ENCODE data around the gene RDH8. TPM values are rescaled to one million over a fixed set of nuclear protein-coding genes. Genes with fewer than 3 reads are reported as not detected.

RDH8 gene
- polyA plus RNA-seq, 1 donor (not counting 4 experiments of a cell fraction or from before 2014, with no cell fraction given): not detected

- no peak overlapping the region for H3K4me3 ChIP-seq (ENCODE audit: control insufficient read depth in 2 of 3, extremely low read depth in 1 of 3, insufficient read depth in 2 of 3, low read depth in 1 of 3, low read length in 3 of 3)
- no peaks in the 10 kb centered on the region for H3K27me3 ChIP-seq (ENCODE audit: control insufficient read depth, extremely low read depth, insufficient read depth, low read length)
- no peak overlapping the region for H2AFZ ChIP-seq (ENCODE audit: control insufficient read depth, low read length)
- H3K9me1 ChIP-seq (ENCODE audit: control insufficient read depth, extremely low read depth, insufficient read depth, low read length): no peaks in the 10 kb centered on the region
- no peaks in the 10 kb centered on the region for H3K9me3 ChIP-seq (ENCODE audit: control insufficient read depth, low read depth, low read length)
- no peak for DNase-seq (ENCODE audit: low read depth, low spot score)
- H4K20me1 ChIP-seq (ENCODE audit: control insufficient read depth, extremely low read depth, insufficient read depth, low read length): no peaks in the 10 kb centered on the region
- dilution Hi-C loops (cut with MboI; ENCODE audit: extremely low pct_ligation_motif_present, low sequenced_read_pairs): no loop called here
- H3K79me2 ChIP-seq (ENCODE audit: control insufficient read depth, insufficient read depth, low read length): no peaks in the 10 kb centered on the region
- no peaks in the 10 kb centered on the region for H3K4me1 ChIP-seq (ENCODE audit: control insufficient read depth, extremely low read depth, insufficient read depth, low read length)
- no peak for FAIRE-seq
- H3K9ac ChIP-seq (ENCODE audit: control insufficient read depth, extremely low read depth, insufficient read depth, low read length): no peak overlapping the region
- no peak overlapping the region for H3K27ac ChIP-seq (ENCODE audit: control insufficient read depth, insufficient read depth, low read length)
- H3K36me3 ChIP-seq (ENCODE audit: control insufficient read depth in 2 of 2, extremely low read depth in 1 of 2, insufficient read depth in 2 of 2, low read length in 2 of 2): no peaks in the 10 kb centered on the region
- H3K4me2 ChIP-seq (ENCODE audit: control insufficient read depth, extremely low read depth, insufficient read depth, low read depth, low read length): no peak overlapping the region
- no peak for TF ChIP-seq EZH2 (IDR thresholded peaks at IDR 0.05; ENCODE audit: low read length)
- TF ChIP-seq CTCF (optimal IDR thresholded peaks at IDR 0.05 in 1 of 3, IDR thresholded peaks at IDR 0.05 in 1 of 3, conservative IDR thresholded peaks at IDR 0.05 in 1 of 3; ENCODE audit: extremely low read depth in 1 of 3, insufficient read depth in 2 of 3, low read length in 3 of 3): no peak
Measured at GRCh38 chr19:9970481-9970880, 42.8 kb upstream of the RDH8 start.

- Histone ChIP-seq H3K27ac (ENCODE audit: control insufficient read depth, insufficient read depth, low read length) (no peak overlapping the region), H3K4me3 (ENCODE audit: control insufficient read depth in 2 of 3, extremely low read depth in 1 of 3, insufficient read depth in 2 of 3, low read depth in 1 of 3, low read length in 3 of 3) (no peak overlapping the region), H3K4me1 (ENCODE audit: control insufficient read depth, extremely low read depth, insufficient read depth, low read length) (no peaks in the 10 kb centered on the region), H3K79me2 (ENCODE audit: control insufficient read depth, insufficient read depth, low read length) (no peaks in the 10 kb centered on the region), H3K9me1 (ENCODE audit: control insufficient read depth, extremely low read depth, insufficient read depth, low read length) (no peaks in the 10 kb centered on the region), H3K9ac (ENCODE audit: control insufficient read depth, extremely low read depth, insufficient read depth, low read length) (no peak overlapping the region), H3K9me3 (ENCODE audit: control insufficient read depth, low read depth, low read length) (no peaks in the 10 kb centered on the region), H2AFZ (ENCODE audit: control insufficient read depth, low read length) (no peak overlapping the region), H3K4me2 (ENCODE audit: control insufficient read depth, extremely low read depth, insufficient read depth, low read depth, low read length) (no peak overlapping the region), H3K36me3 (ENCODE audit: control insufficient read depth in 2 of 2, extremely low read depth in 1 of 2, insufficient read depth in 2 of 2, low read length in 2 of 2) (no peaks in the 10 kb centered on the region), H4K20me1 (ENCODE audit: control insufficient read depth, extremely low read depth, insufficient read depth, low read length) (no peaks in the 10 kb centered on the region), H3K27me3 (ENCODE audit: control insufficient read depth, extremely low read depth, insufficient read depth, low read length) (no peaks in the 10 kb centered on the region)
- dilution Hi-C loops (cut with MboI; ENCODE audit: extremely low pct_ligation_motif_present, low sequenced_read_pairs): no loop called here
- TF ChIP-seq CTCF (optimal IDR thresholded peaks at IDR 0.05 in 1 of 3, IDR thresholded peaks at IDR 0.05 in 1 of 3, conservative IDR thresholded peaks at IDR 0.05 in 1 of 3; ENCODE audit: extremely low read depth in 1 of 3, insufficient read depth in 2 of 3, low read length in 3 of 3): no peak
- DNase-seq (ENCODE audit: low read depth, low spot score) (no peak), FAIRE-seq (peak; percentile 60)
Measured at GRCh38 chr19:9971166-9971897, 42.0 kb upstream of the RDH8 start.

Measured in keratinocyte (primary cell).